ENCODE data around the gene DOCK3. TPM values are rescaled to one million over a fixed set of nuclear protein-coding genes. Genes with fewer than 3 reads are reported as not detected.
A peak's percentile ranks its signal among the peaks of the same experiment; 100 is the strongest.

DOCK3 gene
- total and polyA plus RNA-seq, 2 donors from 2014 or later: 0.49 to 0.54 TPM

GRCh38 chr3:51340013-51340829 is 665.5 kb downstream of the DOCK3 start:
- FAIRE-seq (no peak), DNase-seq (peak in 1 of 5 donors; percentile 14)
- no peaks in the 10 kb centered on the region for H3K27me3 ChIP-seq (ENCODE audit: control insufficient read depth, insufficient read depth, low read length)
- H3K9ac ChIP-seq (ENCODE audit: low read length in 3 of 3): no peak overlapping the region
- H3K4me1 ChIP-seq (ENCODE audit: control insufficient read depth in 2 of 3, insufficient read depth in 2 of 3, low read depth in 1 of 3, low read length in 3 of 3): no peaks in the 10 kb centered on the region
- H3K36me3 ChIP-seq (ENCODE audit: control insufficient read depth in 2 of 3, insufficient read depth in 3 of 3, low read length in 3 of 3): no peaks in the 10 kb centered on the region
- H3K4me3 ChIP-seq (ENCODE audit: low read length in 3 of 3): no peak overlapping the region
- H3K27ac ChIP-seq (ENCODE audit: low read depth in 2 of 2, low read length in 2 of 2): no peak overlapping the region
- no peaks in the 10 kb centered on the region for H3K9me3 ChIP-seq (ENCODE audit: control insufficient read depth in 2 of 3, insufficient read depth in 1 of 3, low read length in 3 of 3)
- no peak for TF ChIP-seq CTCF (IDR thresholded peaks at IDR 0.05; ENCODE audit: borderline replicate concordance, extremely low read depth, insufficient read depth)
- intact Hi-C loops (cut with DNase I): no loop called here

DNA sequence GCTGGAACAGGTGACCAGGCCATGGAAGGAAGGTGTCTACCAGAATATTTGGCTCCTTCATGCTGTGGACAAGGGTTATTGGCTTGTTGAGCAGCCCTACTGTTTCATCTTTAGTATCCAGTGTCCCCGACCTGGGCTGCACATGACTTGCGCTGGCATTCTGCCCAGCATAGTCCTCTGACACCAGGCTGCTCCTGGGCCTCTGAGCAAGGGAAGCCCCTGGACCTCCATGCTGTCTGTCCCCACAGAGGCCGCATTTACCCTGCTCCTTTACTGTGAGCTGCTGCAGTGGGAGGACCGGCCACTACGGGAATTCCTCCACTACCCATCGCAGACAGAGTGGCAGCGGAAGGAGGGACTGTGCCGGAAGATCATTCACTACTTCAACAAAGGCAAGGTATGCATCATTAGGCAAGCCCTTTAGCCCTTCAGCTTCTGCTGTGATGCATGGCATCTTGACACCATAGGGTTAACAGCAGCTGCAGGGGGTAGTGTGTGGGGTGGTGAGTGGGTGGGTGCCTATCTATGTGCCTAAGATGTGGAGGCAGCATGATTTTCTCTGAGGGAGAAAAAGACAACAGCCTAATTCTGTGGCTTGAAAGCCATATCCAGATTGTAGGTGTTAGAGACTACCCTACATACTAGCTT is 666.4 kb downstream of the DOCK3 start:
- intact Hi-C loops (cut with DNase I): no loop called here
- Histone ChIP-seq H3K9me3 (ENCODE audit: control insufficient read depth in 2 of 3, insufficient read depth in 1 of 3, low read length in 3 of 3) (no peaks in the 10 kb centered on the region), H3K4me1 (ENCODE audit: control insufficient read depth in 2 of 3, insufficient read depth in 2 of 3, low read depth in 1 of 3, low read length in 3 of 3) (no peaks in the 10 kb centered on the region), H3K36me3 (ENCODE audit: control insufficient read depth in 2 of 3, insufficient read depth in 3 of 3, low read length in 3 of 3) (no peaks in the 10 kb centered on the region), H3K27ac (ENCODE audit: low read depth in 2 of 2, low read length in 2 of 2) (no peak overlapping the region), H3K4me3 (ENCODE audit: low read length in 3 of 3) (no peak overlapping the region), H3K27me3 (ENCODE audit: control insufficient read depth, insufficient read depth, low read length) (no peaks in the 10 kb centered on the region), H3K9ac (ENCODE audit: low read length in 3 of 3) (no peak overlapping the region)
- no peak for TF ChIP-seq CTCF (IDR thresholded peaks at IDR 0.05; ENCODE audit: borderline replicate concordance, extremely low read depth, insufficient read depth)
- DNase-seq (peak in 2 of 5 donors; percentile 21 to 22), FAIRE-seq (no peak)

- H3K9me3 ChIP-seq (ENCODE audit: control insufficient read depth in 2 of 3, insufficient read depth in 1 of 3, low read length in 3 of 3): no peaks in the 10 kb centered on the region
- H3K4me3 ChIP-seq (ENCODE audit: low read length in 3 of 3): no peak overlapping the region
- no peak for TF ChIP-seq CTCF (IDR thresholded peaks at IDR 0.05; ENCODE audit: borderline replicate concordance, extremely low read depth, insufficient read depth)
- intact Hi-C loops (cut with DNase I): no loop called here
- DNase-seq (no peak), FAIRE-seq (no peak)
- H3K4me1 ChIP-seq (ENCODE audit: control insufficient read depth in 2 of 3, insufficient read depth in 2 of 3, low read depth in 1 of 3, low read length in 3 of 3): no peaks in the 10 kb centered on the region
- H3K36me3 ChIP-seq (ENCODE audit: control insufficient read depth in 2 of 3, insufficient read depth in 3 of 3, low read length in 3 of 3): no peaks in the 10 kb centered on the region
- no peaks in the 10 kb centered on the region for H3K27me3 ChIP-seq (ENCODE audit: control insufficient read depth, insufficient read depth, low read length)
- H3K27ac ChIP-seq (ENCODE audit: low read depth in 2 of 2, low read length in 2 of 2): no peak overlapping the region
- no peak overlapping the region for H3K9ac ChIP-seq (ENCODE audit: low read length in 3 of 3)
Measured at GRCh38 chr3:51343918-51344687, 669.4 kb downstream of the DOCK3 start.

Measured in kidney (tissue), 14 donors.